ENCODE data around the gene SMIM9.

Gene SMIM9

GRCh38 chrX:154815274-154815818 is 19.1 kb downstream of the SMIM9 start:
- DNase-seq (ENCODE audit: low spot score): no peak

- no peak for DNase-seq (ENCODE audit: low spot score)
Measured at GRCh38 chrX:154813801-154814200, 20.7 kb downstream of the SMIM9 start.

DNA sequence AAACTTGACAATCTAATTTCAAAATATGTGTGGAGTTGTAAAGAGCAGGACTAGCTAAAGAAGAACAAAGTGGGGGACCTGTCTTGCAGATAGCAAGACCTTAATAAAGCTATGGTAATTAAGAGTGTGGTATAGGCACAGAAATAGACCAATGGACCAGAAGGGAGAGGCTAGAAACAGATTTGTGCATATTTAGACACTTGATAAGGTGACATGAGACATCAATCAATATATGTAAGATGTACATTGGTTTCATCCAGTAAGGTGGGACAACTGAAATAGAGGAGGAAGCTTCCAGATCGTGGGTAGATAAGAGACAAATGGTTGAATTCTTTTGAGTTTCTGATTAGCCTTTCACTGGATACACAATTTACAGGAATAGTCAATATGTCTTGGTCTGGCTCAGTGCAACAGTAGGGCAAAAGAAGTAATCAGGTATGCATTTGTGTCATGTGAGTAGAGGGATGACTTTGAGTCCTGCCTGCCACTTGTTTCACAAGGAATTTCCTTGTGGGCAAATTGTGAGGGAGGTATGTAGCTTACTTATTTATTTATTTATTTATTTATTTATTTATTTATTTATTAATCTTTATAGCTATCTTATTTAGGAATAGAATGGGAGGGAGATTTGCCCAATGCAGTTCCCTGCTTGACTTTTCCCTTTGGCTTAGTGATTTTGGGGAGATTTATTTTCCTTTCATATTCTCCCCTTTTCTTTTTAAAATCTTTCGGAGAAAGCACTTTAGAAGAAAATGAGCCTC is 21.9 kb downstream of the SMIM9 start:
- DNase-seq (ENCODE audit: low spot score): no peak

DNA sequence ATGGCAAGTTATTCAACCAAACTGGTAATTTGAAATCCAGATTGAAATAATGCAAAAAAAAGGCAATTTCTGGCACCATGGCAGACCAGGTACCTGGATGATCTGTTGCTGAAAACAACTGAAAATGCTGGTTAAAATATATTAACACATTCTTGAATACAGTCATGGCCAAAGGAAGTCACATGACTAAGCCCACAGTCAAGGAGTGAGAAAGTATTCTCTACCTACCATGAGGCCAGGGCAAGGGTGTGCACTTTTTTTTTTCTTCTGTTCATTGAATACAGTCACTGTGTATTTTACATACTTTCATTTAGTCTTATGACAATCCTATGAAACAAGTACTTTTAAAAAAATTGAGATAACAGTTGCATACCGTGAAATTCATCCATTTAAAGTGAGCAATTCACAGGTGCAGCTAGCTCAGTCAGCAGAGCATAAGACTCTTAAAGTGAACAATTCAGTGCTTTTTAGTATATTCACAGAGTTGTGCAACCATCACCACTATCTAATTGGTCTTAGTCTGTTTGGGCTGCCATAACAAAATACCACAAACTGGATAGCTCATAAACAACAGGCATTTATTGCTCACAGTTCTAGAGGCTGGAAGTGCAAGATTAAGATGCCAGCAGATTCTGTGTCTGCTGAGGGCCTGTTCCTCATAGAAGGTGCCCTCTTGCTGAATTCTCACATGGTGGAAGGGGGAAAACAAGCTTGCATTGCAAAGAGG is 24.4 kb downstream of the SMIM9 start:
- DNase-seq (ENCODE audit: low spot score): peak; percentile 13

DNA sequence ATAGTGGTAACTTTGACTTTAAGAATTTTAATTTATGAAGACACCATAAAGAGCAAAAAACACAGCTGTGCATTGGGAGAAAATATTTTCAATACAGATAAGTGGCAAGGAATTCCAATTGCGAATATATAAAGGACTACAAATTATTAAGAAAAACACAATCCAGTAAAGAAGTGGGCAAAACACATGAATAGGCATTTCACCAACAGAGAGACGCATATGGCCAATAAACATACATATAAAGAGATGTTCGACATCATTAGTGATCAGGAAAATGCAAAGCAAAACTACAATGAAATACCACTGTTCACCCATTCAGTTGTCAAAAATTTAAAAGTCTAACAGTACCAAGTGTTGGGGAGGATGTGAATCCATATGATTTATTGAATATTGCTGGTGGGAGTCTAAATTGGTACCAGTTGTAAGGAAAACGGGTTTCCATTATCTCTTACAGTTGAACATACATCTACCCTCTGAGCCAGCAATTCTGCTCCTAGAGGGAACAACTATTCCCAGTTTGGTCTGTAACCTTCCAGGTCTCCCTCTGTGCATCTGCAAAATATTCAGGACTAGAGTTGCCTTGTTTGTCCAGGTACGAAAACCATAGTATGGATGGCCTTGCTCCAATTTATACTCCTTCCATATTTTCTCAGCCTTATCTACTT is 27.5 kb downstream of the SMIM9 start:
- DNase-seq (ENCODE audit: low spot score): no peak

DNA sequence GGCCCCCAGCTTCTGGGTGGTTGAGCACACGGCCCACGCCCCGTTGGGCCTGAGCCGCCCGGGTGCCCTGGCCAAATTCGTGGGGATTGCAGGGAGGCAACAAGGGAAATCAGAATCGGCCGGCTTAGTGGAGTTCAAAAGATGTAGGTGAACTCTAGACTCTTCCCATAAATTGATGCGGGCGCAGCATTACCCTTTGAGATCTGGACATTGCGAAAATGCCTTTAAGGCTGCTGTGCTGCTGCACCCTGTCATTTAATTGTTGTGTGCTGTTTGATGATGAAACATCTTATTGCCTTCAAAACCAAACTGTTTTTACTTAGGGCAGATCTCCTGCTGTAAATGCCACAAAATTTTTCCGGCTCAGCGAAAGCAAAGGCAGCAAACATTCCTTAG is 28.8 kb downstream of the SMIM9 start:
- no peak for DNase-seq (ENCODE audit: low spot score)

GRCh38 chrX:154804957-154805695 is 29.3 kb downstream of the SMIM9 start, which contains the start of gene MPP1:
Gene MPP1, minus strand, starts transcription at chrX:154805485. Its CDS starts 112 bp downstream, at chrX:154805373.
- peak; percentile 73 for DNase-seq (ENCODE audit: low spot score)

- DNase-seq (ENCODE audit: low spot score): no peak
Measured at GRCh38 chrX:154804261-154804956, 30.1 kb downstream of the SMIM9 start.

GRCh38 chrX:154802947-154803346 is 31.5 kb downstream of the SMIM9 start:
- DNase-seq (ENCODE audit: low spot score): no peak

- DNase-seq (ENCODE audit: low spot score): no peak
Measured at GRCh38 chrX:154800478-154801210, 33.8 kb downstream of the SMIM9 start.

DNA sequence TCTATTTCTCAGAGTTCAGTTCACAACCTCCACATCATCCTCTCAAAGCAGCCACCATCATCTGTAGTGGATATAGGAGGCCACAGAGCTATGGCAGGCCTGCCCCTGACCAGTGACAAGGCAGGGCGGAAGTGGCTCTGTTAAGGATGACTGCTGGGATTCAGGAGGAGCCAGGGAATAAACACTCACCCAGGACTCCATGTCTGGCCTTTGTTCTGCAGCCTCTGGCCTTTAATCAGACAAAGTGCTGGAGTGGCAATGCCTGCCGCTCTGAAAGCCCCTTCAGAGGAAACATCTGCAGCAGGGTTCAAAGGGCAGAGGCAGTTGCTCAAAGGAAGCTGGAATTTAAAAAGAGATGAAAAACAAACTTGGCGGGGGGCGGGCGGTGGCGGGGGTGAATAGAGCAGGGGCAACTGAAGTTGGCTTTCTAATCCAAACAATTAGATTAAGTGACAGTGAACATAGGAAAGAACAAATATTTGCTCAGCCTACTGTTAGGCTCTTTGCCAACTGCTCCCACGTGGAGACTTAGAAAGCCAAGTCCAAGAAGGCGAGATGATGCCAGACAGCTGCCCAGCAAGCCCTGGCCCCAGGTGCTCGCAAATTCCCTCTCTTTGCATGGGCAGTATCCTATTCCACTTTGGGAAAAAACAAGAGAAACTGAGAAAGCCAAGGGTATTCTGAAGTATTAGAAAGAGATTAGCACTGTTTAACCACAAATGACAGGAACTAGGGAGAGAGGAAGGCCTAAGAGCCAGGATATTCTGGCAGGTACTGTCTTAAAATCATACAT is 34.7 kb downstream of the SMIM9 start:
- DNase-seq (ENCODE audit: low spot score): no peak

DNA sequence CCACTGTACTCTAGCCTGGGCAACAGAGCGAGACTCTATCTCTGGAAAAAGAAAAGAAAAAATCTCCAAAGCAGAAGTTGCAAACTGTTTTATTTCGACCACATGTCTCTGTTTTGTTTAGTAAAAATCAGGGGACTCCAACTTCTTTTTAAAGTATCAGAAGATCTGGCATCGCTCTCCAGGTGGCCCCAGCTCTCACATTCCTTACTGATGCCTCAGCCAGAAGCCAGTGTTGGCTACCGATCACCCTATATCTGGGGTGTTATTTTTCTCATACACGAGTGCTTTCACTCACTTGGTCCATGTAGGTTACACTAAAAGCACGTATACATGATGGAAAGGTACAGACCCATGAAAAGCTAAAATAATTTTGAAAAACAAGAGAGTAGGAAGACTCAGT is 37.5 kb downstream of the SMIM9 start:
- no peak for DNase-seq (ENCODE audit: low spot score)

DNA sequence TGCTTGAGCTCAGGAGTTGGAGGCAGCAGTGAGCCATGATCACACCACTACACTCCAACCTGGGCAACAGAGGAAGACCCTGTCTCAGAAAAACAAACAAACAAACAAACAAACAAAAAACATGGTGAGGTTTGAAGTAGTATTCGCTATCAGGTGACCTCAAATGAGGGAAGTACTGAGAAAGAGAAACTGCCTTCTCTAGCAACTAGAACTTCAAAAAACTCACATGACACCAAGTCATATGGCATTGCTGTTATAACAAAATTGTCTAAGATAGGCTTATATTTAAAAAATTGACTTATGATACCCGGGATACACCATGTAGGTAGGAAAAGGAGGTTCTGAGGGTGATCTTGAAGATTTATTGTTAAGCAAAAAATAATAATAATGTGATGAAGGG is 39.4 kb downstream of the SMIM9 start:
- DNase-seq (ENCODE audit: low spot score): no peak

- no peak for DNase-seq (ENCODE audit: low spot score)
Measured at GRCh38 chrX:154793084-154793795, 41.2 kb downstream of the SMIM9 start.

DNA sequence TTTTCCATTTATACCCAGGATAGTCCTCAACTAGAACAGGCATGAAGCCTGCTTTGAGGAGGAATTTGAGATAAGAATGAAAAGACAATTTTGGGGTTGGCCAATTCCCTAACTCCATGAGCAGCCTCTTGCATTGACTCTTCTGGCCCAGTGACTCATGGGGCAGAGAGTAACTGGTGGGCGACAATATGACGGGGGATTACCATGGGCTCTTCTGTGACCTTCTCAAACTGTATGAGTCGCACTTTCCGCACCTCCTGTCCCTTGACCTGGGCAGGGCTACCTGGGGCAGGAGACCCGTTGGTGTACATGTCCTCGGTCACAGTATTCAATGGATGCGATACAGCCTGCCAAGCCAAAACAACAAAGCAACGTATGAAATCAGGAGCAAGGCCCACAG is 42.5 kb downstream of the SMIM9 start:
- no peak for DNase-seq (ENCODE audit: low spot score)

DNA sequence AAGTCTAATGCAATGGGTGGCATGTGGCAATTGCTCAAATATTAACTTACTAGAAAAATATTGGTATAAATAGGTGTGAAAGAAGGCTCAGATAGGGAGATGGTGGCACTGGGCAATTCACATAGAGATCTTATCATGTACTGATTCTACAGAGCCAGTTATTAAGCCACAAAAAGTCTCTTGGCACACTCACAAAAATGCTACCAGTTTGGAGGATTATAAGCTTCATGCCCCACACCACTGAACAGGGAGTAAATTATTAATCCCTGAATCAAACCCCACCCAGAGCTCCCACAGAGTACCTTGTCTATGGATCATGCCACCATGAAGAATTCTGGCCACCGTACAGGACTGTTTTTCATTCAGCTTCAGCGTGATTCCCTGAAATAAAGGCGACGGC is 43.0 kb downstream of the SMIM9 start:
- no peak for DNase-seq (ENCODE audit: low spot score)

DNA sequence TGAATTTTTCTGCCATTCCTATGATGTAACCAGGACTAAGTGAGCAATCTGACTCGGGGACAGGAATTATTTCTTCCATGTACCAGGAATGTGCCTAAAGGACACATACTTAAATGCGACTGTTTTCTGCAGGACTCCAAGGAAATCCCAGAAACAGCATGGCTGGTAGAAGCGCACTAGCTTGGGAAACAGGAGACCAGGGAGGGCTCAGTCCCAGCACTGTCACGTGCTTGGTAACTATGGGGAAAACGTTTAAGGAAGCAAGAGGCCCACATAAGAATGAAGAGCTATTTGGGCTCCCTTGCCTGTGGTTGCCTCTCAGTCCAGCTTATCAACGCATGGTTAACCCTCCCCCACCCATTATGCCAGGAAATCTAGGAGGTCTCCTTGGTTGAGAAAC is 48.7 kb downstream of the SMIM9 start:
- DNase-seq (ENCODE audit: low spot score): no peak

DNA sequence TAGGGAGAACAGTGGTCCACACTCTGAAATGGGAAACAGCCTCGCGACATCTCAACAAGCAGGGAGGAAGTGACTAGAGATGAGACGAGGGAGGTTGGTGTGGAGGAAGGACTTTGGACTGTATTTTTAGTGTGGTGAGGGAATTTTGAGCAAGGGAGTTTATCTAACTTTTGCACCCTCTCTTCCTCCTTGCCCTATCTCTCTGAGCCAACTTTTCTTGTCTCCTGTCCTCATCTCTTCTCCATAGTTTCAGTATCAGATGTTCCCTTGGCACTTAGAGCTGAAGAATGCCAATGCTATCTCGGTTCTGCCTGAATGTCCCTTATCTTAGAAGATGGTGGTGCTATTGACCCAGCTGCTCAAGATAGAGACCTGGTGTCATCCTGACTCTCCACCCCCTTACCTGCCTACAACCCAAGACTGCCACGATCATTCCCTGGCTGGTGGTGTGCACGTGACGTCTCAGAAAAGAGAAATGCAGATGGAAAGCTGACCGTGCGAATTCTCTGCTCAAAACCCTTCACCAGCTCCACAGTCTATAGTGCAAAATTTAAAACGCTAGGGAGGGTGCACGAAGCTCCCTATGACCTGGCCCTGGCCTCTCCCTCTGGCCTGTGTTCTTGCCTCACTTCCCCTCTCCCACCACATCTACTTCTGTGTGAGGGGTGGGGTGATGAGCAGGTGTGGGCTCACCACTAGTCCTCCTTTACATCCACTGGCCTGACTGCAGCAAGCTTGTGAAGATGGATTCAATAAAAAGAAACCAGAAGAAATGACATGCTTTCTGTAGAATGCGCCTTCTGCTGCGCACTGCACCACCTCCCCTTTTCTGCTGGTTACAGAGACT is 50.1 kb downstream of the SMIM9 start:
- no peak for DNase-seq (ENCODE audit: low spot score)
